CD14-positive monocyte (primary cell): ENCODE measurements around the gene SCPEP1. TPM values are rescaled to one million over a fixed set of nuclear protein-coding genes. Genes with fewer than 3 reads are reported as not detected.

Experiments
- DNase-seq, 3 donors: peaks; one replicate each; pipeline ENCODE4 v3.0.0-alpha.2; 2011 to 2022
- H2AFZ ChIP-seq: 2 replicates; pipeline ENCODE4 v1.6.0; 2012; ENCODE audit warnings: mild to moderate bottlenecking, low read depth, low read length, inconsistent platforms; ENCODE audit not compliant: insufficient read depth, poor library complexity, severe bottlenecking
- H3K27ac ChIP-seq, 2 donors: 1 replicate in 1 of 2; 2 replicates in 1 of 2; pipeline ENCODE4 v1.5.1; 2012 to 2013; ENCODE audit warnings: low read length in 2 of 2, control low read depth in 1 of 2, inconsistent platforms in 1 of 2, low read depth in 1 of 2, mild to moderate bottlenecking in 1 of 2
- H3K27me3 ChIP-seq, 2 donors: one replicate each; pipeline versions ENCODE4 v1.6.0 to v1.6.1; 2011 to 2013; ENCODE audit warnings: low read length in 2 of 2; ENCODE audit not compliant: control insufficient read depth in 2 of 2, insufficient read depth in 2 of 2
- H3K36me3 ChIP-seq, 2 donors: replicated peaks in 1 of 2; 1 replicate in 1 of 2; 2 replicates in 1 of 2; pipeline versions ENCODE4 v1.5.1 to v1.6.1; 2012 to 2013; ENCODE audit warnings: low read length in 2 of 2, control low read depth in 1 of 2, inconsistent platforms in 1 of 2, mild to moderate bottlenecking in 1 of 2; ENCODE audit not compliant: insufficient read depth in 2 of 2, control insufficient read depth in 1 of 2
- H3K4me1 ChIP-seq, 2 donors: 1 replicate in 1 of 2; 2 replicates in 1 of 2; pipeline versions ENCODE4 v1.5.1 to v1.6.1; 2012 to 2013; ENCODE audit warnings: low read length in 2 of 2, control low read depth in 1 of 2, inconsistent platforms in 1 of 2, mild to moderate bottlenecking in 1 of 2, moderate library complexity in 1 of 2; ENCODE audit not compliant: insufficient read depth in 2 of 2, control insufficient read depth in 1 of 2
- H3K4me2 ChIP-seq: replicated peaks from 2 replicates; pipeline ENCODE3; 2012; ENCODE audit warnings: low read length, moderate library complexity, mild to moderate bottlenecking; ENCODE audit not compliant: poor library complexity, severe bottlenecking; ENCODE audit errors: extremely low read depth
- H3K4me3 ChIP-seq, 3 experiments: fragments of 200-600 bp in 1 of 3; sonication (generic) in 1 of 3; replicated peaks in 1 of 3; 1 replicate in 2 of 3; 2 replicates in 1 of 3; pipeline ENCODE4 v1.5.1; 2011 to 2013; ENCODE audit warnings: low read length in 3 of 3, mild to moderate bottlenecking in 3 of 3, control low read depth in 2 of 3, low read depth in 2 of 3, inconsistent platforms in 1 of 3, moderate library complexity in 1 of 3
- H3K79me2 ChIP-seq: 2 replicates; pipeline ENCODE4 v1.6.0; 2012; ENCODE audit warnings: mild to moderate bottlenecking, control low read depth, inconsistent platforms, low read length, moderate library complexity; ENCODE audit not compliant: insufficient read depth
- H3K9ac ChIP-seq: 2 replicates; pipeline ENCODE4 v1.6.0; 2017; ENCODE audit warnings: low read length, mild to moderate bottlenecking; ENCODE audit not compliant: insufficient read depth, poor library complexity, severe bottlenecking
- H3K9me3 ChIP-seq, 2 donors: replicated peaks in 1 of 2; 1 replicate in 1 of 2; 2 replicates in 1 of 2; pipeline versions ENCODE4 v1.5.1 to v1.6.1; 2012 to 2013; ENCODE audit warnings: low read length in 2 of 2, control low read depth in 1 of 2; ENCODE audit not compliant: control insufficient read depth in 1 of 2, insufficient read depth in 1 of 2
- H4K20me1 ChIP-seq: 2 replicates; pipeline ENCODE4 v1.6.0; 2012; ENCODE audit warnings: mild to moderate bottlenecking, low read length, control low read depth, moderate library complexity; ENCODE audit not compliant: insufficient read depth
- H3K27ac Mint-ChIP-seq, 7 donors: one replicate each; pipeline ENCODE4 v1.8.0; 2020; ENCODE audit warnings: mild to moderate bottlenecking in 7 of 7, mixed read lengths in 7 of 7, moderate library complexity in 6 of 7, inconsistent platforms in 2 of 7
- H3K27me3 Mint-ChIP-seq, 3 donors: one replicate each; pipeline ENCODE4 v1.8.0; 2021 to 2022; ENCODE audit warnings: low read depth in 3 of 3, mild to moderate bottlenecking in 3 of 3, mixed read lengths in 3 of 3, moderate library complexity in 3 of 3, inconsistent platforms in 1 of 3
- H3K36me3 Mint-ChIP-seq, 2 donors: one replicate each; pipeline ENCODE4 v1.8.0; 2020; ENCODE audit warnings: mixed read lengths in 2 of 2, inconsistent platforms in 1 of 2, mild to moderate bottlenecking in 1 of 2
- H3K4me1 Mint-ChIP-seq: one replicate; pipeline ENCODE4 v1.8.0; 2020; ENCODE audit warnings: mild to moderate bottlenecking, mixed read lengths
- H3K4me3 Mint-ChIP-seq, 2 donors: one replicate each; pipeline ENCODE4 v1.8.0; 2020; ENCODE audit warnings: mild to moderate bottlenecking in 2 of 2, mixed read lengths in 2 of 2, moderate library complexity in 1 of 2
- H3K9me3 Mint-ChIP-seq, 7 donors: one replicate each; pipeline ENCODE4 v1.8.0; 2020 to 2022; ENCODE audit warnings: mixed read lengths in 7 of 7, mild to moderate bottlenecking in 6 of 7, moderate library complexity in 6 of 7, inconsistent platforms in 2 of 7
- CTCF ChIP-seq: fragments of 200-600 bp; IDR thresholded peaks from one replicate; pipeline ENCODE4 v1.8.0; 2022; ENCODE audit warnings: antibody characterized with exemption, mild to moderate bottlenecking
- WGBS: methylation state at CpG from one replicate; pipeline ENCODE4 v1.1.5; 2013; ENCODE audit warnings: missing lambda C conversion rate; ENCODE audit not compliant: insufficient coverage; 5-methylcytosine and 5-hydroxymethylcytosine counted together
- intact Hi-C, 2 donors: fragments of 100-400 bp; cut with micrococcal nuclease; formaldehyde crosslinking; loops; one replicate each; pipeline versions ENCODE4 v1.15.0 to v1.15.1; 2023
- polyA plus RNA-seq, 3 donors: library from polyadenylated mRNA; depleted of rRNA in 1 of 3; unstranded in 2 of 3; stranded (reverse) in 1 of 3; fragments of 300-500 nt in 2 of 3; fragments of >200 nt in 1 of 3; fragmentation: Illumina TruSeq in 2 of 3; gene quantifications; 1 replicate in 2 of 3; 2 replicates in 1 of 3; pipeline ENCODE4 v1.2.3, GENCODE V29; 2012 to 2021

SCPEP1 gene
- polyA plus RNA-seq, 3 donors: 373 to 451 (median 426) TPM

- intact Hi-C loops: no loop called here
- TF ChIP-seq CTCF: no peak
- 80% methylated on average over 1 of the region's 8 CpGs for WGBS
- Mint-ChIP-seq H3K4me3 (no peak overlapping the region), H3K9me3 (peaks cover 4 to 18% (median 10%) of the 10 kb centered on the region in 7 donors), H3K4me1 (no peaks in the 10 kb centered on the region), H3K36me3 (no peaks in the 10 kb centered on the region), H3K27ac (no peak overlapping the region), H3K27me3 (peaks cover 10 to 21% (median 10%) of the 10 kb centered on the region in 3 donors)
- no peak overlapping the region for H2AFZ ChIP-seq
- H3K36me3 ChIP-seq: no peaks in the 10 kb centered on the region
- H3K9me3 ChIP-seq: peaks cover 0 to 7% of the 10 kb centered on the region in 2 donors
- H3K4me1 ChIP-seq: no peaks in the 10 kb centered on the region
- H3K4me3 ChIP-seq: no peak overlapping the region
- H3K79me2 ChIP-seq: no peaks in the 10 kb centered on the region
- peaks cover 0 to 6% of the 10 kb centered on the region in 2 donors for H3K27me3 ChIP-seq
- no peak overlapping the region for H3K27ac ChIP-seq
- H3K4me2 ChIP-seq: no peak overlapping the region
- DNase-seq: no peak
- no peak overlapping the region for H3K9ac ChIP-seq
- H4K20me1 ChIP-seq: no peaks in the 10 kb centered on the region
These were observed 54.4 kb downstream of the SCPEP1 start for GRCh38 chr17:57032343-57032742.

GRCh38 chr17:57033296-57033695 is 55.4 kb downstream of the SCPEP1 start:
- H3K4me1 Mint-ChIP-seq: no peaks in the 10 kb centered on the region
- Histone ChIP-seq H3K4me2 (no peak overlapping the region), H2AFZ (no peak overlapping the region), H3K79me2 (no peaks in the 10 kb centered on the region), H3K27ac (no peak overlapping the region), H4K20me1 (no peaks in the 10 kb centered on the region), H3K9me3 (peaks cover 0 to 3% of the 10 kb centered on the region in 2 donors), H3K36me3 (no peaks in the 10 kb centered on the region), H3K4me1 (no peaks in the 10 kb centered on the region), H3K27me3 (peaks cover 2 to 11% of the 10 kb centered on the region in 2 donors), H3K9ac (no peak overlapping the region), H3K4me3 (no peak overlapping the region)
- H3K27ac Mint-ChIP-seq: no peak overlapping the region
- TF ChIP-seq CTCF: no peak
- H3K27me3 Mint-ChIP-seq: peaks cover 11 to 29% (median 19%) of the 10 kb centered on the region in 3 donors
- no peak for DNase-seq
- H3K4me3 Mint-ChIP-seq: no peak overlapping the region
- 50% methylated on average over 2 of the region's 3 CpGs for WGBS
- no peaks in the 10 kb centered on the region for H3K36me3 Mint-ChIP-seq
- intact Hi-C loops: no loop called here
- H3K9me3 Mint-ChIP-seq: peaks cover 3 to 12% (median 5%) of the 10 kb centered on the region in 7 donors
